HUES64 (cell line): ENCODE data around the gene LIME1. TPM values are rescaled to one million over a fixed set of nuclear protein-coding genes. Genes with fewer than 3 reads are reported as not detected.
A peak's percentile ranks its signal among the peaks of the same experiment; 100 is the strongest.

ENCODE experiments used
- H3K27ac ChIP-seq: 2 replicates; pipeline ENCODE4 v1.7.0; 2013; ENCODE audit warnings: low read depth, low read length, inconsistent platforms
- H3K27me3 ChIP-seq: 2 replicates; pipeline ENCODE4 v1.6.1; 2013; ENCODE audit warnings: mild to moderate bottlenecking, low read length; ENCODE audit not compliant: insufficient read depth
- H3K36me3 ChIP-seq: 2 replicates; pipeline ENCODE4 v1.6.1; 2013; ENCODE audit warnings: mild to moderate bottlenecking, low read length; ENCODE audit not compliant: insufficient read depth
- H3K4me1 ChIP-seq: 2 replicates; pipeline ENCODE4 v1.6.1; 2013; ENCODE audit warnings: mild to moderate bottlenecking, low read length, moderate library complexity; ENCODE audit not compliant: insufficient read depth
- H3K4me3 ChIP-seq: 2 replicates; pipeline ENCODE4 v1.5.1; 2013; ENCODE audit warnings: mild to moderate bottlenecking, low read length, moderate library complexity
- H3K9ac ChIP-seq: 2 replicates; pipeline ENCODE4 v1.6.1; 2013; ENCODE audit warnings: mild to moderate bottlenecking, low read depth, low read length
- H3K9me3 ChIP-seq: 2 replicates; pipeline ENCODE4 v1.6.1; 2013; ENCODE audit warnings: low read depth, low read length; ENCODE audit not compliant: insufficient read depth
- whole genome bisulfite sequencing: fragments of 150-250, 120-280 bp; methylation state at CpG from one replicate; pipeline ENCODE4 v1.1.7; 2013; ENCODE audit warnings: missing lambda C conversion rate; 5-methylcytosine and 5-hydroxymethylcytosine counted together
- polyA plus RNA-seq, 2 experiments: library from polyadenylated mRNA; stranded (reverse); fragments of 50-300 nt; gene quantifications; one replicate each; pipeline ENCODE4 v1.2.3, GENCODE V29; 2013

The LIME1 gene, protein sequence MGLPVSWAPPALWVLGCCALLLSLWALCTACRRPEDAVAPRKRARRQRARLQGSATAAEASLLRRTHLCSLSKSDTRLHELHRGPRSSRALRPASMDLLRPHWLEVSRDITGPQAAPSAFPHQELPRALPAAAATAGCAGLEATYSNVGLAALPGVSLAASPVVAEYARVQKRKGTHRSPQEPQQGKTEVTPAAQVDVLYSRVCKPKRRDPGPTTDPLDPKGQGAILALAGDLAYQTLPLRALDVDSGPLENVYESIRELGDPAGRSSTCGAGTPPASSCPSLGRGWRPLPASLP
- polyA plus RNA-seq (2013, experiment 1 of 2) = 4.9 TPM
- polyA plus RNA-seq (2013, experiment 2 of 2) = 3.9 TPM

DNA sequence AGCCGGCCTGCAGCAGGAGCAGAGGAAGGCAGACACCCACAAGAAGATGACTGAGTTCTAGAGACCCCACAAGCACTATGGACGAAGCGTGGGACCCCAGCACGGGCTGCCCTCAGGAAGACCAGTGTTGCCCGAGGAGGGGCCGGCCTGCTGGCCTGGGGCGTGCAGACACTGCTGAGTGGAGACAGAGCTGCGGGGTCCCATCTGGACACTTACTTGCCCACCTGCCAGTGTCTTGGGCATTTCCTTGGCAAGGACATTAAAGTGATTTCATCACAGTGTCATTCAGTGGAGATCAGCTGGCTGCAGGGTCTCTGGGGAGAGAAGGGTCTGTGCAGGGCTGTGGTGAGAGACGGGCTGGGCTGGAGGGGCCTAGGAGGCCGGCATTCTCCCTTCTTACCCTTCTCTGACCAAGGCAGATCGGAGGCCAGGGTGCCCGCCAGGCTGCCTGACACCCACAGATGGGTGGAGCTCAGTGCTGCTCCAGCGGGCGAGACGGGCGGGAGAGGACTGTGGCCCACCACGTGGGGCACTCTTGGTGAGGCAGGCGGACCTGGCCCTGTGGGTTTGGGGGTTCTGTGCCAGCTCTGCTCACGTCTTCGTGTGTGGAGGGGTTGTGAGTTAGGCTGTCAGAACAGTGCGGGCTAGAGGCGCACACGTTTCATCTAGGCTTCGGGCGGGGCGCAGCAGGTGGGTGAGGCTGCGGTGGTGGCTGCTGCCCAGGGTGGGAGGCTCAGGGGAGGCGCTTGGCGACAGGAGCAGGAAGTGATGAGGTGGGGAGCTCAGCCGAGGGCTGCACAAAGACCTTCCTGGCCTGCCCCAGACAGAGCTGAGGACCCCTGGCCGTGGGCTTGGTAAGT is at the start of gene LIME1:
Gene LIME1 (plus strand): TSS at position 806 of the 860 bp plus-strand sequence. CDS start 886 bp downstream, outside the sequence.
- Histone ChIP-seq H3K27me3 (peaks cover 13% of the 10 kb centered on the region), H3K9ac (peak within 1 kb of the TSS; percentile 58), H3K4me1 (peaks cover 14% of the 10 kb centered on the region), H3K4me3 (peak within 1 kb of the TSS; percentile 42), H3K9me3 (no peaks in the 10 kb centered on the region), H3K27ac (no peak within 1 kb of the TSS), H3K36me3 (peaks cover 29% of the 10 kb centered on the region)
- WGBS = 93% methylated on average over 31 of the region's 31 CpGs

DNA sequence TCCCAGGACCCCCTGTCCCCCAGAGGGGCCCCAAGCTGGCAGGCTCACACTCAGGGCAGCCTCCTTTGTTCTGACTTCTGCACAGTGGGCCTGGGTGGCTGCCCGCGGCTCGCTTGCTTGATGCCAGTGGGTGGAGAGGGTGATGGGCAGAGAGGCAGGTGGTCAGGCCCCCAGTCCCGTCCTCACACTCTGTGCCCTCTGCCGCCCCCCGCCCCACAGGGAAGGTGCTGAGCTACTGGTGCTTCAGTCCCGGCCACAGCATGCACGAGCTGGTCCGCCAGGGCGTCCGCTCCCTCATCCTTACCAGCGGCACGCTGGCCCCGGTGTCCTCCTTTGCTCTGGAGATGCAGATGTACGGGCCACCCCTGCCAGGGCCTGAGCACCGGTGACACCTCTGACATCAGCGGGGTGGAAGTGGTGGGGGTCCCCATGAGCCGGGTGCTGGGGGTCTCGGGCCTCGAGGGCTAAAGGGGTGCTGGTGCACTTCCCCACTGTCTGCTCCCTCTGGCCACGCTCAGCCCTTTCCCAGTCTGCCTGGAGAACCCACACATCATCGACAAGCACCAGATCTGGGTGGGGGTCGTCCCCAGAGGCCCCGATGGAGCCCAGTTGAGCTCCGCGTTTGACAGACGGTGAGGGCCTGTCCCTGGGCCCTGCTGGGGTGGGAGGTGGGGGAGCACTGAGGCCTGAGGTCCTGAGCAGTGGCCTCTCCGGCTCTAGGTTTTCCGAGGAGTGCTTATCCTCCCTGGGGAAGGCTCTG is 48.9 kb upstream of the LIME1 start:
- no peaks in the 10 kb centered on the region for H3K9me3 ChIP-seq
- H3K9ac ChIP-seq = no peak overlapping the region
- no peak overlapping the region for H3K4me3 ChIP-seq
- 96% methylated on average over 29 of the region's 29 CpGs for WGBS
- no peaks in the 10 kb centered on the region for H3K27me3 ChIP-seq
- H3K36me3 ChIP-seq = no peaks in the 10 kb centered on the region
- no peaks in the 10 kb centered on the region for H3K4me1 ChIP-seq
- no peak overlapping the region for H3K27ac ChIP-seq

DNA sequence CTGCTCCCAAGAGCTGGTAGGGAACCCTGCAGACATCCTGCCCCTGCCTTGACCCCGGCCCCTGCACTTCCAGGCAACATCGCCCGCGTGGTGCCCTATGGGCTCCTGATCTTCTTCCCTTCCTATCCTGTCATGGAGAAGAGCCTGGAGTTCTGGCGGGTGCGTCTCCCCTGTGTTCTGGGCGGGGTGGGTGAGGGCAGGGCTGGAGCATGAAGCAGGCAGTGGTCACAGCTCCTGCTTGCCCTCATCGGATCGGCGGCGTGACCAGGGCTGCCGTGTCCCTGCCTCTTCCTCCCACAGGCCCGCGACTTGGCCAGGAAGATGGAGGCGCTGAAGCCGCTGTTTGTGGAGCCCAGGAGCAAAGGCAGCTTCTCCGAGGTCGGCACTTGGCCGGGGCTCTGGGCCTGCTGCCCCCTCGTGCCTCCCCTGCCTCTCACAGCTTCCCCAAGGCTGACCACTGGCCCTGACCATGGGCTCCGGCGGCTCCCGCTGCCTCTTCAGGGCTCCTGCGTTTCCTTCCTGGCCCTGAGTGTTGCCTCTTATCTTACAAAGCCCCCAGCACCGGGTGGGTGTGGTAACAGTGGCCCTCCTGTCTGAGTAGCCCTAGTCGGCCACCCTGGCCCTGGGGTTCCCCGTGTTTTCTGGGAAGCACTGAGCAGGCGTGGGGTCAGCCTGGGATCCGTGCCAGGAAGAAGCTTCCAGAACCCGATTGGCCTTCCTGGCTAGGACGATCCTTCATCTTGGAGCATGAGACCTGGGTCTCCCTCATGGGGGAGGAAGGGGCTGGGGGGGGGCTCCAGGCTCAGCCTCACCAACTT is 48.0 kb upstream of the LIME1 start:
- H3K27ac ChIP-seq = no peak overlapping the region
- no peaks in the 10 kb centered on the region for H3K27me3 ChIP-seq
- no peaks in the 10 kb centered on the region for H3K9me3 ChIP-seq
- no peak overlapping the region for H3K9ac ChIP-seq
- no peak overlapping the region for H3K4me3 ChIP-seq
- no peaks in the 10 kb centered on the region for H3K4me1 ChIP-seq
- H3K36me3 ChIP-seq = no peaks in the 10 kb centered on the region
- 94% methylated on average over 31 of the region's 31 CpGs for WGBS

DNA sequence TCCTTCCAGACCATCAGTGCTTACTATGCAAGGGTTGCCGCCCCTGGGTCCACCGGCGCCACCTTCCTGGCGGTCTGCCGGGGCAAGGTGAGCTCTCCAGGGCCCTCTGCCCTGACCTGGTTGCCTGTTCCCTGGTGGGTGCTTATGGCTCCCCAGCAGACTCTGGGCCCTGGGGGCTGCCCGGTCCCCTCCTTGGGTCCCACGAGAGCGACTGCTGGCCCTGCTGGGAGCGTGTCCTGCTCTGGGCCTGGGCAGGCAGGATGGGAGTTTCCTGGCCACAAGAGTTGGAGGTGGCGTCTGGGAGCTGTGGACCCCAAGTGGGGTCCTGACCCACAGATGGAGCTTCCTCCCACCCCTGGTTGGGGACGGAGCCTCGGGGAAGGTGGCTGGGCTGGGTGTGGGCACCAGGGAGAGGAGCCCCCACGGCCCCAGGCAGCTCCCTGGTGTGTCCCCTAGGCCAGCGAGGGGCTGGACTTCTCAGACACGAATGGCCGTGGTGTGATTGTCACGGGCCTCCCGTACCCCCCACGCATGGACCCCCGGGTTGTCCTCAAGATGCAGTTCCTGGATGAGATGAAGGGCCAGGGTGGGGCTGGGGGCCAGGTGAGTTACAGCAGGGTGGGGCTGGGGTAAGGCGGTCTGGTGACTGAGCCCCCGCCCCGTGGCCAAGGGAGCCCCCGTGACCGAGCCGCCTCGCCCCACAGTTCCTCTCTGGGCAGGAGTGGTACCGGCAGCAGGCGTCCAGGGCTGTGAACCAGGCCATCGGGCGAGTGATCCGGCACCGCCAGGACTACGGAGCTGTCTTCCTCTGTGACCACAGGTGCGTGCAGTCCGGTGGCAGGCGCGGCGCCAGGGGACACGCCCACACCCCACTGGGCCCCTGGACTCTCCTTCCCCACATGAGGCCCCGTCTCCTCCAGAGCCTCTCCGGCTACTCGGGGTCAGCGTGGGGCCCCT is 47.1 kb upstream of the LIME1 start:
- H3K4me3 ChIP-seq = no peak overlapping the region
- H3K9me3 ChIP-seq = no peaks in the 10 kb centered on the region
- WGBS = 95% methylated on average over 44 of the region's 44 CpGs
- H3K27ac ChIP-seq = no peak overlapping the region
- H3K9ac ChIP-seq = no peak overlapping the region
- H3K36me3 ChIP-seq = 0 out of 2 replicates have a peak, but pooled peaks cover 4% of the 10 kb centered on the region
- no peaks in the 10 kb centered on the region for H3K27me3 ChIP-seq
- H3K4me1 ChIP-seq = no peaks in the 10 kb centered on the region

DNA sequence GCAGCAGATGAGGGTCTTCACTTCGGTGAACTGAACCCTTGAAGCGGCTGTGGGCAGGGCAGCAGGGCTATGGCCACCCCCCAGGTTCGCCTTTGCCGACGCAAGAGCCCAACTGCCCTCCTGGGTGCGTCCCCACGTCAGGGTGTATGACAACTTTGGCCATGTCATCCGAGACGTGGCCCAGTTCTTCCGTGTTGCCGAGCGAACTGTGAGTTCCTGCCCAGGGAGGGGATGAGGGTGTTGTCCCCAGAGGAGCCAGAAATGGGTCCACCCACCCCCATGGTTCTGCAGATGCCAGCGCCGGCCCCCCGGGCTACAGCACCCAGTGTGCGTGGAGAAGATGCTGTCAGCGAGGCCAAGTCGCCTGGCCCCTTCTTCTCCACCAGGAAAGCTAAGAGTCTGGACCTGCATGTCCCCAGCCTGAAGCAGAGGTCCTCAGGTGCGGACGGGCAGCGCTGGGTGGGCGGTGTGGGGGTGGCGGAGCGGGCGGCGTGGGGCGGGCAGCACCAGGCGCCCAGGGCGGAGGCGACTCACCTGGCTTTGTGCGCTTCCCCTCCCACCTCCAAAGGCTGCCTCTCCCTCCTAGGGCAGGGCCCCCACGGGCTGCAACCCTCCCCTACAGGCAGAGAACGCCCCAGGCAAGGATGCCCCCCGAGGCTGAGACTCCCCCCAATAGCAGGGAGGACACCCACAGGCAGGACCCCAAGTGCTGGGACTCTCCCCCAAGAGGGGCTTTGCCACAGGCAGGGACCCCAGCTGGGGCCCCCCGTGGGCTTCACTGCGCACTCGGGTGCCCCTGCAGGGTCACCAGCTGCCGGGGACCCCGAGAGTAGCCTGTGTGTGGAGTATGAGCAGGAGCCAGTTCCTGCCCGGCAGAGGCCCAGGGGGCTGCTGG is 46.2 kb upstream of the LIME1 start:
- 94% methylated on average over 40 of the region's 40 CpGs for whole genome bisulfite sequencing
- H3K4me1 ChIP-seq = no peaks in the 10 kb centered on the region
- H3K27me3 ChIP-seq = no peaks in the 10 kb centered on the region
- no peaks in the 10 kb centered on the region for H3K9me3 ChIP-seq
- no peak overlapping the region for H3K9ac ChIP-seq
- H3K36me3 ChIP-seq = 0 out of 2 replicates have a peak, but pooled peaks cover 6% of the 10 kb centered on the region
- no peak overlapping the region for H3K27ac ChIP-seq
- H3K4me3 ChIP-seq = no peak overlapping the region

DNA sequence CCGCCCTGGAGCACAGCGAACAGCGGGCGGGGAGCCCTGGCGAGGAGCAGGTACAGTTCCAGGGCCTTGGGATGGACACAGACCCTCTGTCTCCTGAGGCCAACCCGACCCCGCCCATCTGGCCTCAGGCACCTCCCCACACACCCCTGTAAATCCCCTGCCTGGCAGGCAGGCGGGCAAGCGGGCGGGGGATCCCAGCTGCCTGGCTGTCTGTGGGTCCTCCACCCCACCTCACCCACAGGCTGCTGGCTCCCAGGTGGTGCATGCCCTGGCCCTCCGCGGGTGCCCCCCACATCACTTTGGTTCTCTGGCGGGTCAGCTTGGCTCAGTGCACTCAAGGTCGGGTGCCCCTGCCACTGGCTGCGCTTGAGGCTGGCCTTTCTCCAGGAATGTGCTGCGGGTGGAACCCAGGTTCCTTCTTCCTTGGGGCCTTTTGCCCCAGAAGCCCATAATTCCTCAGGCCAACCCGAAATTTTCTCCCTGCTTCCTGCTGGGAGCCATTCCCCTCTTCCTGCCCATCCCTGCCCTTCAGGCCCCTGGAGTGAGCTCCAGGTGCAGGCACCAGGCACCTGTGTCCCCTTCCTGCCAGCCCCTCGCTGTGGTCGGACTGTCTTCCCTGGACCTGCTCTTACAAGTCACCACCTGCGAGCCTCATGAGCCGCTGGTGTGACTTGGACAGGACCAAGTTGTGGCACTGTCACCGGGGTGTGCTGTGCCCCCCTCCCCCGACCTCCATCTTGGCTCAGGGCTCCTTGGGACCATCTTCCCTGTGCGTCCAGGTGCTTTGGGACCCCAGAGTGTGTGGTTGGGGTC is 45.4 kb upstream of the LIME1 start:
- WGBS = 94% methylated on average over 24 of the region's 24 CpGs

DNA sequence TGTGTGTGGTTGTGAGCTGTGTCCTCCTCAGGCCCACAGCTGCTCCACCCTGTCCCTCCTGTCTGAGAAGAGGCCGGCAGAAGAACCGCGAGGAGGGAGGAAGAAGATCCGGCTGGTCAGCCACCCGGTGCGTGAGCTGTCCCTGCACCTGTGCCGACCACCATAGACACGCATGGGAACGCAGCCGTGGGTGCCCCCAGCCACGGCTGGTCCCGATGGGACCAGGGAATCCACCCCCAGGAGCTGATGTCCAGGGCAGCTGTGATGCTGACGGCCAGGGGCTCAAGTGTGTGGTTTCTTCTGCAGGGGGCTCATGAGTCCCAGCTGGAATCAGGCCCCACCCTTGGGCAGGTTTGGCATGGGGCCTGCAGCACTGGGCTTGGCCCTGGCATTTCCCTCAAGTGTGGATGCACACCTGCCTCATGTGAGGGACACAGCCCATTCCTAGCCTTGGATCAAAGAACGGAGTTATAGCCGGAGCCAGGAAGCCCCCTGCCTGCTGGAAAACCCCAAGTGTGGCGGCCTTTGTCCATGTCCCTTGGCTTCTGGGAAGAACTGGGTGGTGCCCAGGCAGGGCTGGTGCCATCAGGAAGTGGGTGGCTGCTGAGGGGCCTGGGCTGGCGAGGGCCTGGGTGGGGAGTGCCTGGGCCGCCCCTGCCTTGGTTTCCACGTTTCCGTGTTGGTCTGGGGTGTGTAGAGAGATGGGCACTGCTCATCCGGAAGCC is 44.6 kb upstream of the LIME1 start:
- 0 out of 2 replicates have a peak, but pooled peaks cover 6% of the 10 kb centered on the region for H3K36me3 ChIP-seq
- 95% methylated on average over 21 of the region's 21 CpGs for WGBS
- no peak overlapping the region for H3K27ac ChIP-seq
- H3K9ac ChIP-seq = no peak overlapping the region
- H3K4me3 ChIP-seq = no peak overlapping the region
- no peaks in the 10 kb centered on the region; the same call in 1 of the 2 replicates for H3K4me1 ChIP-seq
- H3K9me3 ChIP-seq = no peaks in the 10 kb centered on the region
- H3K27me3 ChIP-seq = no peaks in the 10 kb centered on the region

More for the DNA sequence above, 45.4 kb upstream of the LIME1 start:
- Histone ChIP-seq H3K9me3 (no peaks in the 10 kb centered on the region), H3K9ac (no peak overlapping the region), H3K27ac (no peak overlapping the region), H3K27me3 (no peaks in the 10 kb centered on the region), H3K4me1 (no peaks in the 10 kb centered on the region), H3K36me3 (0 out of 2 replicates have a peak, but pooled peaks cover 6% of the 10 kb centered on the region), H3K4me3 (no peak overlapping the region)

DNA sequence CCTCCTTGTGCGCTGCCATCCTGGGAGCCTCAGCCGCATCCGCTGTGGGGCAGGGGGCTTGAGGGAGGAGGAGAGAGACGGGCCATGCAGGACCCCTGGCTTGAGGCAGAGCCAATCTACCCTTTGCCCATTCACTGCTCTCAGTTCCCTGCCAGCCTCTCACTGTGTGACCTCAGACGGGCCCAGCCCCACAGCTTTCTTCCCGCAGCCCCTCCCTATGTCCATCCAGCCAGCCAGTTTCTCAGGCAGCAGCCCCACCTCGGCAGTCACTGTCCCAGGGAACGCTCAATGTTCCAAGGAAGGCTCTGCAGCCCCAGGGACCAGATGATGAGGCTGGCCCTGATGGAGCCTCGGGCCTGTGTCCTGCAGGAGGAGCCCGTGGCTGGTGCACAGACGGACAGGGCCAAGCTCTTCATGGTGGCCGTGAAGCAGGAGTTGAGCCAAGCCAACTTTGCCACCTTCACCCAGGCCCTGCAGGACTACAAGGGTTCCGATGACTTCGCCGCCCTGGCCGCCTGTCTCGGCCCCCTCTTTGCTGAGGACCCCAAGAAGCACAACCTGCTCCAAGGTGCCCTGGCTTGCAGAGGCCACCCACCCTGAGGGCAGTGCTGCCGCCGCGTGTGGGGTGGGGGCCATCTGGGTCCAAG is 43.9 kb upstream of the LIME1 start:
- Histone ChIP-seq H3K9ac (no peak overlapping the region), H3K9me3 (no peaks in the 10 kb centered on the region), H3K4me1 (no peaks in the 10 kb centered on the region; the same call in 1 of the 2 replicates), H3K27ac (no peak overlapping the region), H3K36me3 (0 out of 2 replicates have a peak, but pooled peaks cover 6% of the 10 kb centered on the region), H3K27me3 (no peaks in the 10 kb centered on the region), H3K4me3 (no peak overlapping the region)
- 93% methylated on average over 20 of the region's 20 CpGs for WGBS
